ENCODE measurements around the gene ATP5F1A. TPM values are rescaled to one million over a fixed set of nuclear protein-coding genes. Genes with fewer than 3 reads are reported as not detected.

Gene ATP5F1A
- total and polyA plus RNA-seq, 4 donors: 189 to 335 (median 207) TPM

DNA sequence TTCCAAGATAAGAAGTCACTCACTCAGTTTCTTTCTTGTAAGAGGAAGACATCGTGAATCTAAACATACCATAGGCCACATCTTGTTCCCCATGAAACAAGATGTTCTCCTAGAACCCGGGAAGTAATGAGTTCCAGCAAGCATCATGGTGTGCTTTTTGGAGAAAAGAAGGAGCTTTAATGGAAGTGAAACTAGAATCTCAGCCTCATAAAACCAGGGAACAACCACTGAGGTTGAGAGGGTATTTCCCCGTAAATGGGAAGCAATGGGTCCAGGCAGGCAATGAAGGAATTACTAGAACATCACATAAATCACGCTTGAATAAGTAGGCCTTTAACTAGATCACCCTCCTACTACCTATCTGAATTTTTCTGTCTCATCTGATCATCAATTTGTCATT is 66.4 kb downstream of the ATP5F1A start:
- Histone ChIP-seq H3K4me3 (ENCODE audit: low read length in 2 of 2) (no peak overlapping the region), H3K4me1 (ENCODE audit: control insufficient read depth in 1 of 2, insufficient read depth in 2 of 2, low read length in 2 of 2) (no peaks in the 10 kb centered on the region), H3K9me3 (ENCODE audit: control insufficient read depth, low read length) (no peaks in the 10 kb centered on the region), H3K27me3 (ENCODE audit: control insufficient read depth in 1 of 2, insufficient read depth in 2 of 2, low read length in 1 of 2) (no peaks in the 10 kb centered on the region), H3K27ac (ENCODE audit: low read depth in 1 of 2, low read length in 2 of 2) (no peak overlapping the region), H3K36me3 (ENCODE audit: control insufficient read depth in 1 of 2, insufficient read depth in 2 of 2, low read length in 1 of 2) (no peaks in the 10 kb centered on the region)
- WGBS, 2 donors: 94% methylated on average over 4 of the region's 4 CpGs
- DNase-seq (no peak), ATAC-seq (ENCODE audit: low FRiP score) (no peak)
- intact Hi-C loops (cut with DNase I): no loop called here

Other genes starting within 250 kb of the ATP5F1A start
- 10 to 100 TPM; 28.4 to 37.3 TPM for gene EPG5, start 131.0 kb downstream of the ATP5F1A start, total RNA-seq
- 10 to 100 TPM in 1 of 2 donors, 1 to 10 TPM in 1; 2.5 to 11.3 TPM for gene EPG5, start 131.0 kb downstream of the ATP5F1A start, polyA plus RNA-seq
- gene PSTPIP2, start 26.0 kb downstream of the ATP5F1A start, total RNA-seq: 10 to 100 TPM; 10.6 to 12.6 TPM
- 1 to 10 TPM; 2.0 to 2.8 TPM for gene PSTPIP2, start 26.0 kb downstream of the ATP5F1A start, polyA plus RNA-seq
- gene HAUS1, start 6.1 kb upstream of the ATP5F1A start, total RNA-seq: 10 to 100 TPM; 15.0 to 17.4 TPM
- 10 to 100 TPM; 15.5 to 18.9 TPM for gene HAUS1, start 6.1 kb upstream of the ATP5F1A start, polyA plus RNA-seq